Hypothalamus (tissue), 51 donors: ENCODE results near the gene SERPIND1.
"Not testable (repeated sequence)": the region's sequence is repeated elsewhere in the genome, so short reads cannot be mapped to it uniquely, and the experiment has no call there.

ENCODE experiments used
- DNase-seq, 51 donors: peaks; one replicate each; lab custom pipeline; 2025; lab: John Stamatoyannopoulos, UW

Gene SERPIND1

GRCh38 chr22:20773793-20774212 lies at the start of gene SERPIND1:
Gene SERPIND1, plus strand, starts transcription at chr22:20774113. Its CDS starts 5,200 bp downstream, at chr22:20779313.
- no peak for DNase-seq

- no peak for DNase-seq
Measured at GRCh38 chr22:20724676-20725454, 49.0 kb upstream of the SERPIND1 start.

GRCh38 chr22:20725987-20726558 lies 47.8 kb upstream of the SERPIND1 start:
- no peak for DNase-seq

GRCh38 chr22:20727118-20728015 lies 46.5 kb upstream of the SERPIND1 start:
- no peak for DNase-seq

GRCh38 chr22:20728523-20729190 lies 45.3 kb upstream of the SERPIND1 start:
- no peak for DNase-seq

GRCh38 chr22:20729194-20729593 lies 44.7 kb upstream of the SERPIND1 start:
- no peak for DNase-seq

GRCh38 chr22:20732431-20732830 lies 41.5 kb upstream of the SERPIND1 start:
- not testable (repeated sequence) for DNase-seq

GRCh38 chr22:20735356-20736162 lies 38.4 kb upstream of the SERPIND1 start:
- not testable (repeated sequence) for DNase-seq

GRCh38 chr22:20736891-20737290 lies 37.0 kb upstream of the SERPIND1 start:
- not testable (repeated sequence) for DNase-seq

GRCh38 chr22:20738394-20739089 lies 35.4 kb upstream of the SERPIND1 start:
- no peak for DNase-seq

GRCh38 chr22:20740222-20740951 lies 33.5 kb upstream of the SERPIND1 start:
- DNase-seq = no peak

GRCh38 chr22:20741008-20741633 lies 32.8 kb upstream of the SERPIND1 start:
- DNase-seq = no peak

GRCh38 chr22:20741634-20742581 lies 32.0 kb upstream of the SERPIND1 start:
- DNase-seq = peak in 4 of 51 donors; percentile 5 to 18 (median 9)

GRCh38 chr22:20742764-20743163 lies 31.1 kb upstream of the SERPIND1 start:
- no peak for DNase-seq

GRCh38 chr22:20744456-20744855 lies 29.5 kb upstream of the SERPIND1 start:
- DNase-seq = no peak

GRCh38 chr22:20745119-20745518 lies 28.8 kb upstream of the SERPIND1 start:
- no peak for DNase-seq
